GM19438 (cell line): ENCODE measurements around the gene CREB3.

ENCODE experiments used
- ATAC-seq: cut with Tn5 transposase; IDR thresholded peaks from one replicate; pipeline ENCODE4 v1.9.1; 2021; ENCODE audit warnings: low read depth; ENCODE audit not compliant: unreplicated experiment

The CREB3 gene

DNA sequence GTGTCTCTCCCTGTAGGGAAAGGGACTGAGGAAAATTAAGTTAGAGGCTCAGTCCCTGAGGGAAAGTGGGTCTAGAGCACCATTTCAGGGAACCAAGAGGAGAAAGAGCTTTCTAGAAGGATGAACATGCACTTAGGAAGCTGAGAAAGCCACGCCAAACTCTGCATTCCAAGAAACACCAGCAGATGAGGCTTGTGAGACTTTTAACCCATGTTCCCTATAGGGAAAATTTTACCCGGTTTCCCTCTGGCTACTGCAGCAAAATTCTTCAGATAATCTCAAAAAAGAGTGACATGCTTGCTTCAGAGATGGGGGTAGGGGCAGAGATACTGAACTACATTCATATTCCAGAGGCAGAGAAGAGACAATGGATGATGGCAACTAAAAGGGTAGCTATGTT, 9.0 kb upstream of the CREB3 start:
- no peak for ATAC-seq

DNA sequence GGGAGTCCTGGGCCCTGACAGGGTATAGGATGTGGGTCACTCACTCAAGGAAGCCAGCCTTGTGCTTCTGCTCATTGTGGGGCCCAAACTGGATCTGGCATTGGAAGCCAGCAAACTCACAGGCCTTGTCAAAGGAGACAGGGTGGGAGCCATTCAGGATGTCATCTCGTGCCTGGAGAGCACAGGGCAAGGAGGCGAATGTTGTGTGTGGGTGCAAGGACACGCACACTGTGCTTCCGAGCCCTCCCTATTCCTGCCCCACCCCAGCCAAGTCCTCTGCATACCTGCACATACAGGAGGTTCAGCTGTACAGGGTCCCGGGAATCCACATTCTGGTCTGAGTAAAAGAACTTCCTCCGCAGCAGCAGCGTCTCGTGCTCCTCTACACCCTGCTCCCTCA, 8.6 kb upstream of the CREB3 start:
- no peak for ATAC-seq

DNA sequence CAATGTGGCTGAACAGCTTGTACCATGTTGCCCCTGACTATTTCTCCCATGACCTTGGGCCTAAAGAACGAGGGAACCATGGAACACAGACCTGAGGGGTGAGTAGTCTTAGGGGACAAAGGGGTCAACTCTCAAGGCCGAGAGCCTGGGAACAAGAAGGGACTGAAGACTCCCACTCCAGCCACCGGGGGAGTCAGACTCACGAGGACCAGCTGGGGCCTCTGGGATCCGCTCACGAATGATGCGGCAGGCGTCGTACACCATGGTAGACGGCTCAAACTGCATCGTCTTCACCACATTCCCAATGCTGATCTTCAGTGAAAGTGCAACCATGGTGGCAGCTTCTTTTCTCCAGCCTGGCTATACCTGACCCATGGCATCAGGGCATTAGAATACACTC, 7.1 kb upstream of the CREB3 start:
- no peak for ATAC-seq

DNA sequence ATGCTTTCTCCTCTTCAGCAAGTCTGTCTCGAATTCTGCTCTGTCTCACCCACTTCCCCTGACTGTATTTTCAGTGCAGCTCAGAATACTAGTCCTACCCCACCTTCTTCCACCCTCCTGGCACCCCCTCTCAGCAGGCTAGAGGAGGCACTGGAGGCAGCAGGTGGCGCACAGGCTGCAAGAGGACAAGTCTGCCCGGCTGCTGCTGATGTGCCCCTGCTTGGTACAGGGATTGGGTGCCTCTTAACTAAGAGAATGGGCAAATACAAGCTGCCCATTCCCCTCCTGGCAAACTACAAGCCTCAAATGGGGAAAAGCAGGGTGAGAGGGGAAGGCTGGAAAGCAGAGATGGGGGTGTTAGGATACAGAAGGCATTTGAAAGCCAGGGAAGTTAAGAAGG, 5.5 kb upstream of the CREB3 start:
- ATAC-seq: no peak

DNA sequence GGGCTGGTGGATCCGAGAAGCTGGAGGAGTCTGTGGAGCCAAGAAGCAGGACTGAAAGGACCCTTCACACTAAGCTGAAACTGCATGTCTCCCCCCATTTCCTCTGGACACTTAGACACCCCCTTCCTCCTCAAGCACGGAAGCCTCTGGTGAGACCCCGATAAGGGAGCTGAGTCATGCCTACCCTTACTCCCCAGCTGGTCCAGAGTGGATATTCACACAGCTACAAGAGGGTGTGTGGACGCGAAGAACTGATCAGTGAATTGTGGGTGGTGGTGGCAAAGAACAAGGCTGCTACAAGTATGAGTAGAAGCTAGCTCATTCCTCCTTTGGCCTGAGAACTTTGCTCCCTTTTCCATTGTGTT, 4.8 kb upstream of the CREB3 start:
- ATAC-seq: no peak

DNA sequence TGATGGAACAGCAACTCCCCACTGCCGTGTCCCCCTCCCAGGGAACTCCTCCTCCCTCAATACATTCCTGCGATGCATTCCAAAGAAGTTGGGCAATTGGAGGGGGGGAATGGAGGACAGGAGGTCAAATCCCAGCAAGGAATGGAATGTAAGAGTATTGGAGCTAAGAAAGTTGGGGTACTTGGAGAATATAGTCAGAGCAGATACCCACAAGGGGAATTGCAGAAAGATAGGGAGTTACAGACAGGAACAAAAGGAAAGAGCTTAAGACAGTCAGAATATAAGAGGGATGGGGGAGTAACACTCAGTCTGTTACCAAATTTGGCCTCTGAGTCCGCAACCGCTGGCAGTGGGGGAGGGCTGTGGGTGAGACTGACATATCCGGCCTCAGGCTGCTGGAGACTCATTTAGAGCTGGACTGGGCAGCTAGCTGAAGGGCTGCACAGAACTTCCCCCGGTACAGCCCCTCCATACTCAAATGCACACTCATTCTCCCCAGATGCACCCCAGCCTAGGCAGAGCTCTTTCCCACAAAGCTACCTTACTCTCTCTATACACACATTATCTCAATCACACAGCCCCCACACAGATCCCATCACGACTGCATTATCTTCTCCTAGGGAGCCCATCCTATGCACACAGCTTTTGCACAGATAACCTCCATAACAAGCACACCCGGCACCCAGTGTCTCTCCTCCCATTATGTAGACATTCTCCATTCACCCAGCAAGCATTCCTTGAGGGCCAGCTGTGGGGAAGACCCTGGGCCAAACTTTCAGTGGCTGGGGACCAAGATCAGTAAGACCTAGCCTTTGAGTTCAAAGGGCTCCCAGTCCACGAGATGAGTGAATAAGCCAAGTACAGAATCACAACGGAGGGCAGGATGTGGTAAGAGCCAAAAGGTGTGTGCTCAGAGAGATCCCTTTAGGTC, 4.2 kb upstream of the CREB3 start:
- no peak for ATAC-seq

DNA sequence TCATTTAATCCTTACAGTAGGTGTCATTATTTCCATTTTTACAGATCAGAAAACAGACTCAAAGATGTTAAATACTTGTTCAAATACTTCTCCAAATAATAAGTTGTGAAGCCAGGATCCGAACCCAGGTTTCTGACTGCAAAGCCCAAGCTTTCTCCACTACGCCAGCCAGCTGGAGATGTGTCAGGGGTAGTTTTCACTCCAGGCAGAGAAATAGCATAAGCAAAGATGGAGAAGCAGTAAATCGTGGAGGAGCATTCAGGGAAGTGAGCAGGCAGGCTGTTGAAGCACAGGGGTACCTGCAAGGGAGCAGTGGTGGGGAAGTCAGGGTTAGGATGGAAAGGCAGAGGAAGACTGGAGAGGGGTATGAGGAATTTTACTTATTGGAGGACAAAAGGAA, 3.4 kb upstream of the CREB3 start:
- ATAC-seq: no peak

DNA sequence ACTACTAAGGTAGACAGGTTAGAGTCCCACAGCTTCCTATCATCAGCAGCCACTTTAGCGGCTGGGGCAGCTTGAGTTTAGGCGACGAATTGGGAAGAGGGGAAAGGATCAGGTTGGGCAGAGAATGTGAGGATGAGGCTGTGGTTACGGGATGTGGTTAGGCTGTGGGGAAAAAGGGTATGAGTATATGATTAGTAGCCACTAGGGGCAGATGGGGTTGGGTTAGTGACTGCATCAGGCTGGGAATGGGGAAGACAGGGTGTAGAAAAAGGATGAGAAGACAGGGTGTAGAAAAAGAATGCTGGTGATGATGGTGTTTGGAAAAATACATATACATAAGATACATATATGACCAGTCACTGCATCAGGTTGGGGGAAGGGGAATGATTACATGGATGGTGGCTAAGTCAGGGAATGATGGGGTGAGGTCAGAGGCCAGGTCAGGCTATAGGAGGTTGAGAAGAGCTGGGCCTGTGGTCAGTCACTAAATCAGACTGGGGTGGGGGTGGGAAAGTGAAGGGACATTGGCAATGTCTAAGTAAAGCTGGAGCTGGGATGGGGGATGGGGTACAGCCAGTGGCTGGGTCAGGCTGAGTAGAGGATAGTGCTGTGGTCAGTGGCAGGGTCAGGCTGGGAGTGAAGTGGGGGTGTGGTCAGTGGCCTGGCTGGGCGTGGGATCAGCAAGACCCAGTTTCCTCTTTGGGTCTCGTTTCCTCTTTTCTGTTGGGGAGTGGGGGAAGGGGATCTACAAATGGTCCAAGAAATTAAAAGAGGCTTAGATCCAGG, 2.6 kb upstream of the CREB3 start:
- ATAC-seq: no peak

DNA sequence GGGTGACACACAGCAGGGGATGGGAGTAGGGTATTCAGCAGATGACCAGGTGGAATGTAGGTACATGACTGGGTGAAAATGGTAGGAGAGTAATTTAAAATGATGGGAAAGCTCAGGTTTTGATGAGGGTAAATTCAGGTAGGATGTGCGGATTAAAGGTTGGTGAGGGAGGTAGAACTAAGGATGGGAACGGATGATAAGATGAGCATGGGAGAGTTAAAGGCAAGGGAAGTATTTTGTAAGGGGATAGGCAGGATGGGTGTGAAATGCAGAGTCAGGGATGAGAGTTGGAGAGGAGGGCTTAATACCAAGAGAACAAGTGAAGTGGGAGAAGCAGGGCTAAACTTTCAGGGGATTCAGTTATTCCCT, 2.0 kb upstream of the CREB3 start:
- no peak for ATAC-seq

DNA sequence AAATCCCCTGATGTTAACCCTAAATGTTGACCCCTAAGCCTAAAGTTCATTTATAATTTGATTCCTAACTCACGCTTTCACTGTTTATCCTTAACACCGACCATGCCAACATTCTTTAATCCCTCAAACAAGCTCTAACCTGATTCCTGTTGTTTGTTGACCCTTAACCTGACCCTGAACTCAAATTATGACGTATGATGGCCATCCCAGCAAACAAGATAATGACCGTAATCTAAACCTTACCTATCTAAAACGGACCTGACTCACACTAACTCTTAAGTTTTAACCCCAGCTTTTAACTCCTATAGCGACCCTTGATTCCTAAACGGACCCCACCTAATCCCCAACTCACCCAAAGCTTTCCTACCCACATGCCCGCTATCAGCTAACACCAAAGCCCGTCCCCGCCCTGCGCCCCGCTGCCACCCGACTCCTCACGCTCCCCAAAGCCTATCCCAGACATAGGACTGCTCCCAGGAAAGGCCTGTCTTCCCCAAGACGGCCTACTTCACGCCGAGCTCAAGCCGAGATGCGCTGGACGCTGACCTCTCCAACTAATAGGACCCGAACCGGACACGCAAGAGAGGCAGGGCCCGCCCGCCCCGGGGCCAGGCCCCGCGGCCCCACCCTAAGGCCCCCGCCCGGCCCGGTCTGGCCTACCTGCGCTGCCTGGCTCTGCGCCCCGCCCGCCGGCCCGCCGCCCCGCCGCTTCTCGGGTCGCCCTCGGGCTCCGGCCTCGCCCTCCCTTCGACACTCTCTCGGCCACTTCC, 866 bp upstream of the CREB3 start:
- ATAC-seq: no peak

DNA sequence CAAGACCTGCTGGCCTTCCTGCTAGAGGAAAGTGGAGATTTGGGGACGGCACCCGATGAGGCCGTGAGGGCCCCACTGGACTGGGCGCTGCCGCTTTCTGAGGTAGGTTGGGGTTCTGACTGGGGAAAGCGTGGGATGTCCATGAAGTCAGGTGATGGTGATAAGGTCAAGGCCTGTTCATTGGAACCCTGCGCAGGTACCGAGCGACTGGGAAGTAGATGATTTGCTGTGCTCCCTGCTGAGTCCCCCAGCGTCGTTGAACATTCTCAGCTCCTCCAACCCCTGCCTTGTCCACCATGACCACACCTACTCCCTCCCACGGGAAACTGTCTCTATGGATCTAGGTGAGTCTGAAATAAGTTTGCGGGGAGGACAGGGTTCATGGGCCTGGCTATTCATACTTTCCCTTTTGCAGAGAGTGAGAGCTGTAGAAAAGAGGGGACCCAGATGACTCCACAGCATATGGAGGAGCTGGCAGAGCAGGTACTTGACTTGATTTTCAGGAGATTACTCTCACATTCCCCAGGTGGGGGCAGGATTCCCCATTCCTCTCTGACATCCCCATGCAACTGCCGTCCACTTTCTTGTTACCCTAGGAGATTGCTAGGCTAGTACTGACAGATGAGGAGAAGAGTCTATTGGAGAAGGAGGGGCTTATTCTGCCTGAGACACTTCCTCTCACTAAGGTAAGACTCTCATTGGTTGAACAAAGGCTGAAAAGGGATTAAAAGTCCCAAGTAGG, 505 bp downstream of the CREB3 start:
- ATAC-seq: no peak

DNA sequence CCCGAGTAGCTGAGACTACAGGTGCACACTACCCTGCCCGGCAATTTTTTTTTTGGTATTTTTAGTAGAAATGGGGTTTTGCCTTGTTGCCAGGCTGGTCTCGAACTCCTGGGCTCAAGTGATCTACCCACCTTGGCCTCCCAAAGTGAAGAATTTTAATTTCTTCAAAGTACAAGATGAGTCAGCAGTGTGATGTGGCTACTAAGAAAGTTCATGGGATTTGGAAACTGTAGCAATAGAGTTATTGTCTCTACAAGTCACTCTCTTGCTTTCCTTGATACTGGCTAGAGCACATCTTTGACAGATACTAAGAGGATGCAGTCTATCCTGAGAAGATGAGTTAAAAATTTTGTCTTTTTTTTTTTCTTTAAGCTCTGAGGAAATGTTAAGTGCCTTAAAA, 1.6 kb downstream of the CREB3 start:
- no peak for ATAC-seq

DNA sequence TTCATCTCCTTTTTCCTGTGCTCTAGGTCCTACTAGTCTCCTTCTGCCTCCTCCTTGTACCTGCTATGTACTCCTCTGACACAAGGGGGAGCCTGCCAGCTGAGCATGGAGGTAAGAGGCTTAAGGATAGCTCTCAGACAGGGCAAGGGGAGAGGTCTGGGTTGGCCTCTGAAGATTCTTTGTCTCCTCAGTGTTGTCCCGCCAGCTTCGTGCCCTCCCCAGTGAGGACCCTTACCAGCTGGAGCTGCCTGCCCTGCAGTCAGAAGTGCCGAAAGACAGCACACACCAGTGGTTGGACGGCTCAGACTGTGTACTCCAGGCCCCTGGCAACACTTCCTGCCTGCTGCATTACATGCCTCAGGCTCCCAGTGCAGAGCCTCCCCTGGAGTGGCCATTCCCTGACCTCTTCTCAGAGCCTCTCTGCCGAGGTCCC, 3.8 kb downstream of the CREB3 start:
- ATAC-seq: no peak

DNA sequence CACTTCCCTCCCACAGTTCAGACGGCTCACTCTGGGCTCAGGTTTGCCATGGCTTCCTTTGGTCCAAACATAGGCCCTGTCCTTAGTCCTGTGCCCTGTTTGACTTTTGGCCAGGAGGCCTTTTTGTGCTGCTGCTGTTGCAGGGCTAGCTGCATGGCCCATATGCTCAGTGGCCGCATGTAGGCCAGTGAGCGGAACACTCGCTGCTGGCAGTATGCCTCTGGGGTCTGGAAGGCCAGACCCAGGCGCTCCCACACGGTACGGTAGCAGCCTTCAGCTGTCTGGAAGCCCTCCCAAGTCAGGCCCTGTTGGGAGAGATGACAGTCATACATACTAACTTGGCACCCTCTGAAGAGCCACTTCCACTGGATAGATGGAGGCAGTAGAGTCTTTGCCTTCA, 4.7 kb downstream of the CREB3 start:
- ATAC-seq: no peak

DNA sequence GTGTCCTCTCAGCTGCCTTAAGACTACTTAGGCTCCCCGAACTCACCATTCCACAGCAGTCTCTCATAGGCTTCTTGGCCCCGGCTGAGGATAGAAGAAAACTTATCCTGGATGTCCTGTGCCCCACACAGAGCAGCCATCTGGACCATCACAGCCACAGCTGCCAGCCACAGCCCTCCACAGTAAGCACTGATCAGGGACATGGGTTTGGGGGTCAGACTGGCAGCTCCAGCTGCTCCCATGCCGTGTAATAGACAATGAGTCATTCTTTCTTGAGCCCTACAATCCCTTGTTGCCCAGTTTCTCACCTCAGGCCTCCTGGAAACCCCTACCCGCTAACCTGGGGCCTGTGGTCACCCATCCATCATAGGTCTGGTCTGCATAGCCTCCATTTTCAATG, 5.7 kb downstream of the CREB3 start:
- no peak for ATAC-seq

DNA sequence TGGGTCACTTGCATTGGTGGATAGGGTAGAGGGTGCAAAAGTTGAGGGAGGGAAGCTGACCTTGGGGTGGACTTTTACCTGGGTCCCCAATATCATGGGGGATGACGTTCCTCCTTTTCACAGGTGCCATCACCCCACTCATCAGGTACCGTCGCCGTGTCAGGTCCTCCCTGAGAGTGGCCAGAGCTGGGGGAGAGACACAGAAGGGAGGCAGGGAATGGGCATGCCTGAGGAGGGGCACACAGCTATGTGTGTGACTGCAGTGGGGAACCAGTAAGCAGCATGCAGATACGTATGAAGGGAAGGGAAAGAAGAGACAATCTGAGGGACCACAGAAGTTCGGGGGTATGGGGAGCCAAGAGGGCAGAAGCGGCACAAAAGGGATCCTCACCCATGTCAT, 6.5 kb downstream of the CREB3 start:
- ATAC-seq: no peak

DNA sequence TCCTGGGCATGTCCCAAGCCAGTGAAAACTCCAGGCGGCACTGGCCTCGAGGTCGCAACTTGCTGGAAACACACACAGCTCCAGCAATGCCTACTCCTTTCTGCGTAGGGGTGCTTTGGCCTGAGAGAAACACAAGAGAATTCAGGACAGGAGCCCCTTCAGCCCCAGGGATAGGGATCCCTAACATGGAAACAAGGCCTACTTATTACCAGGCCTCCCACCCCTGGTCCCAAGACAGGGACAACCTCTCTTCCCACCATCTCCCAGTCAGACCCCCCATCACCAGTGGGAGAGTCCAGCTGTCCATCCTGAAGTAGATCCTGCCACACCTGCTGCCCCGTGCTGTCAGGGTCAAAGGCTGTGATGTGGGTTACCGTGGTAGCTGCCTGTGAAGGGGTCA, 7.8 kb downstream of the CREB3 start:
- no peak for ATAC-seq

DNA sequence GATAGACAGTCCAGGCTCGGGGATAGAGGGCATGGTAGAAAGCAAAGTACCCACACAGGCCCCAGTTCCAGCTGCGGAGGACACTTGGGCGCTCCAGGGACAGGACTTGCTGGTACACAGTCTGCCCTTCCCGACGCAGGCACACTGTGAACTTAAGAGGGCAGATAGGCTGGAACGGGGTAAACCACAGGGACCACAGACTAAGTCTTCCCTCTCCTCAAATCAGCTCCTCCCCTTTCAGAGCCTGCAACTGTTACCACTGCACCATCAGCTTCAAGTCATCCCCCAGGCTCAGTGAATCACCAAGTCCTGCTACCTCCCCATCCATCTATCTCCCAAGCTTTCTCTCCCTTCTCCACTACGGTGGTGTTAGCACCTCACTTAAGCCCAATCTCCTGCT, 9.3 kb downstream of the CREB3 start:
- ATAC-seq: no peak

DNA sequence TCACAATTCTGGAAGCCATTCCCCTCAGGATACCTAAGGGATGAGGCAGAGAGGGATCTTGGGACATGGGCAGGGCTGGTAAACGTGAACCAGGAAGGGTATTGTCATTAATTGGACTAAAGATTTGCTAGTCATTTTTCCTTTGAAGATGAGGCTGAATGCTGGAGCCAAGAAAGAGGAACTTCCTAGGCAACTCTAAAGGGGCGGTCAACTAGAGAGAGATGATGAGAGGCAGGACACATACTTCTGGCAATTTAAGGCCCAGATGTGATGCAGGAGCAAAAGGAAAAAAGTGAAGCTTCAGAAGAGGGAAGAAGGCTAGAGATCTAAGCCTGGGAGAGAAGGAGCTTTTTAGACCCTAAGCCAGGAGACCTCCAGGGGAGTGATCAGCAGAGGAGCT, 11.0 kb downstream of the CREB3 start:
- ATAC-seq: no peak

DNA sequence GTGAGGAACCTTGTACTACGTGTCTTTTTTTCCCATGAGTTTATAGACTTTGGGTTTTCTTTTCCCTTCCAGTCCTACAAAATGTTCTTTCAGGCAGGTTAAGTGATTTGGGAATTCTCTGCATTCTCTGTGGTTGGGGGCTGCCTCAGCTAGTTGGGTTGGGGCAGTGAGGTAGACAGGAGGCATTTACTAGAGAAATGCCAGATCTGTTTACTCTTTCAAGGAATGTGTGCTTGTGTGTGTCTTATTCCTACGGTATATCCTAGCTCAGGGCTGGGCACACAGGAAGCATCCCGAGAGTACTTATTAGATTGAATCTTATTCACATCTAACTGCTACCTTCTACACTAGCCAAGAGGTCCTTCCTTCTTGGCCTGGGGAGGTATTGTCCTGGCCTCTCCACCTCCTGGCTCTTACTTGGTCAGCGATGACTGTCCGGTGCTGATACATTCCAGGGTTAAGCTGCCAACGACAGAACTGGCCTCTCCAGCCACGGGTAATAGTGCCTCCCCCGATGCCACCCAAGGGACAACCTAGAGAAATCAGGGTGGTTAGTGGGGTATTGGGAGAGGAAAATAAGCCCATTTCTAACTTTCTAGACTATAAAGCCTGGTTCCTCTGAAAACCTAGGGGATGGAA, 11.5 kb downstream of the CREB3 start:
- no peak for ATAC-seq
